ENCODE data around the gene MCF2L. TPM values are rescaled to one million over a fixed set of nuclear protein-coding genes. Genes with fewer than 3 reads are reported as not detected.

MCF2L gene
- polyA plus RNA-seq, 1 donor (not counting 4 experiments of a cell fraction or from before 2014, with no cell fraction given) = 0.14 TPM

DNA sequence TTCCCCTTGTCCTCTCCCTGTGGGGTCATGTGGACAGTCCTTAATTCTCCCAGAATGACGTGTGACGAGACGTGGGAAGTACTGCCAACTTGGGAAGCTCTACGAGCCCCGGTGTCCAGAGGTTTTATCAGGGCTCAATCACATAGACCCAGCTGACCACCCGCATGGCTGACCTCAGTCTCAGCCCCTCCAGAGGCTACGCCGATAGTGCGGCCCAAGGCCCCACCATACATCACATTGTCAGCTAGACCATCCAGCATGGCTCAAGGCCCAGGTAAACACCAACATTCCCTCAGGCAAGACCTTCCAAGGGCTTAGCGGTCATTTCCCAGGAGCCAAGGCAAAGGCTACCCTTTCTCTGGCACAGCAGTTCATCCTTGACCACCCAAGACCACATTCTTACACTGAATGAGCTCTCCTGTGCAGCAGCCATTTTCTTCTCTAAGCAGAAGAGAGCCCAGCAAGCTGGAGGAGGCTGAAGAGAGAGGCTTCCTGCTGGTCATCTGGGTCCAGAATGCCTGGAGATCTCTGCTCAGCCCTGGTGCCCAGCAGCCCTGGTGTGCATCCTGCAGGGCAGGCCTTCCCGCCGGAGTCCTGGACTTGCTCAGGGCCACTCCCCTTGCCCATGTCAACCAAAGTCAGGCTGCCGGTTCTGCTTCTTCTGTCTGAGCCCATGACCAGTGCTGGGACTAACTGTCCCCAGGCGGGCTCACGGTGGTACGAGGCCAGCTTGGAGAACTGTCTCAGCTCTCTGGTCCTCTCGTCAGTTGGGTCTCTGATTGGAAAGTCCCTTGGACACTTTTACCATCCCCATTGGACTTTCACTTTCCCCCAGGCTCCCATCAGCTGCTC, 145.7 kb downstream of the MCF2L start:
- Histone ChIP-seq H3K4me2 (ENCODE audit: control insufficient read depth, extremely low read depth, insufficient read depth, low read depth, low read length) (no peak overlapping the region), H3K4me3 (ENCODE audit: control insufficient read depth in 2 of 3, extremely low read depth in 1 of 3, insufficient read depth in 2 of 3, low read depth in 1 of 3, low read length in 3 of 3) (no peak overlapping the region), H3K9me3 (ENCODE audit: control insufficient read depth, low read depth, low read length) (no peaks in the 10 kb centered on the region), H3K4me1 (ENCODE audit: control insufficient read depth, extremely low read depth, insufficient read depth, low read length) (no peaks in the 10 kb centered on the region), H2AFZ (ENCODE audit: control insufficient read depth, low read length) (no peak overlapping the region), H3K27me3 (ENCODE audit: control insufficient read depth, extremely low read depth, insufficient read depth, low read length) (peaks cover 27% of the 10 kb centered on the region), H4K20me1 (ENCODE audit: control insufficient read depth, extremely low read depth, insufficient read depth, low read length) (no peaks in the 10 kb centered on the region), H3K27ac (ENCODE audit: control insufficient read depth, insufficient read depth, low read length) (no peak overlapping the region), H3K9me1 (ENCODE audit: control insufficient read depth, extremely low read depth, insufficient read depth, low read length) (no peaks in the 10 kb centered on the region), H3K79me2 (ENCODE audit: control insufficient read depth, insufficient read depth, low read length) (no peaks in the 10 kb centered on the region), H3K9ac (ENCODE audit: control insufficient read depth, extremely low read depth, insufficient read depth, low read length) (no peak overlapping the region), H3K36me3 (ENCODE audit: control insufficient read depth in 2 of 2, extremely low read depth in 1 of 2, insufficient read depth in 2 of 2, low read length in 2 of 2) (no peaks in the 10 kb centered on the region)
- DNase-seq (ENCODE audit: low read depth, low spot score) (no peak), FAIRE-seq (no peak)
- dilution Hi-C loops (cut with MboI; ENCODE audit: extremely low pct_ligation_motif_present, low sequenced_read_pairs) = no loop called here
- TF ChIP-seq, protein P1, sequence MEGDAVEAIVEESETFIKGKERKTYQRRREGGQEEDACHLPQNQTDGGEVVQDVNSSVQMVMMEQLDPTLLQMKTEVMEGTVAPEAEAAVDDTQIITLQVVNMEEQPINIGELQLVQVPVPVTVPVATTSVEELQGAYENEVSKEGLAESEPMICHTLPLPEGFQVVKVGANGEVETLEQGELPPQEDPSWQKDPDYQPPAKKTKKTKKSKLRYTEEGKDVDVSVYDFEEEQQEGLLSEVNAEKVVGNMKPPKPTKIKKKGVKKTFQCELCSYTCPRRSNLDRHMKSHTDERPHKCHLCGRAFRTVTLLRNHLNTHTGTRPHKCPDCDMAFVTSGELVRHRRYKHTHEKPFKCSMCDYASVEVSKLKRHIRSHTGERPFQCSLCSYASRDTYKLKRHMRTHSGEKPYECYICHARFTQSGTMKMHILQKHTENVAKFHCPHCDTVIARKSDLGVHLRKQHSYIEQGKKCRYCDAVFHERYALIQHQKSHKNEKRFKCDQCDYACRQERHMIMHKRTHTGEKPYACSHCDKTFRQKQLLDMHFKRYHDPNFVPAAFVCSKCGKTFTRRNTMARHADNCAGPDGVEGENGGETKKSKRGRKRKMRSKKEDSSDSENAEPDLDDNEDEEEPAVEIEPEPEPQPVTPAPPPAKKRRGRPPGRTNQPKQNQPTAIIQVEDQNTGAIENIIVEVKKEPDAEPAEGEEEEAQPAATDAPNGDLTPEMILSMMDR (optimal IDR thresholded peaks at IDR 0.05 in 1 of 3, IDR thresholded peaks at IDR 0.05 in 1 of 3, conservative IDR thresholded peaks at IDR 0.05 in 1 of 3; ENCODE audit: extremely low read depth in 1 of 3, insufficient read depth in 2 of 3, low read length in 3 of 3) = no peak
- TF ChIP-seq EZH2 (IDR thresholded peaks at IDR 0.05; ENCODE audit: low read length) = no peak

DNA sequence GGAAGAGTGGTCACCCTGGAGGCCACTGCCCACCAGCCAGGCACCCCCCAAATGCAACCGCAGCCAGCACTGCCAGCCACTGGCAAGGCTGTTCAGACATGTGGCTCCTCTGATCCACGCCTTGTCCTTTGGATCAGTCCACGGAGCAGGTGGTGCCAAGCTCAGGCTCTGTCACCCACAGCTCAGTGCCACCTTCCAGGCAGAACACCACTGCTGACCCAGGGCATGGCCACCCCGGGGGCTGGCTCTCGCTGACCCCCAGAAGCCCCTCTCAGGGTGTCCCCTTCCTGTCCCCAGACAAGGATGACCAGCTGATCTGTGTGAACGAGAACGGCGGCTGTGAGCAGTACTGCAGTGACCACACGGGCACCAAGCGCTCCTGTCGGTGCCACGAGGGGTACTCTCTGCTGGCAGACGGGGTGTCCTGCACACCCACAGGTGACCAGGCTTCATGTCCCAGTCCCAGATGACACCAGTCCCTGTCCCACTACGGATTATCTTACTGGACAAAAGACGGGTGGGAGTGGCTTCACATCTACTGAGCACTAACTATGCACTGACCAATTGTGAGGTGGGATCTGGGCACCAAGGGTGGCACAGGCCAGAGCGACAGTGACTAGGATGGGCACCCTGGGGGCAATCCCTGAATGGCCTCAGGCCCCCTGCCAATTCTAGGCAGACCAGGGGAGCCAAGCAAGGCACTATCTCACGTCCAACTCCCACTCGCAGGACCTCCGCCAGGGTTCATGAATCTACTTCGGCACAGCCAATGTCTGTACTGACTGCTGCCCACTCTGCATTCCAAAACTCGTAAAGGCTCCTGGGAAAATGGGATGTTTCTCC, 146.6 kb downstream of the MCF2L start:
- Histone ChIP-seq H3K9ac (ENCODE audit: control insufficient read depth, extremely low read depth, insufficient read depth, low read length) (no peak overlapping the region), H3K4me2 (ENCODE audit: control insufficient read depth, extremely low read depth, insufficient read depth, low read depth, low read length) (no peak overlapping the region), H3K27ac (ENCODE audit: control insufficient read depth, insufficient read depth, low read length) (no peak overlapping the region), H3K27me3 (ENCODE audit: control insufficient read depth, extremely low read depth, insufficient read depth, low read length) (peaks cover 18% of the 10 kb centered on the region), H3K4me3 (ENCODE audit: control insufficient read depth in 2 of 3, extremely low read depth in 1 of 3, insufficient read depth in 2 of 3, low read depth in 1 of 3, low read length in 3 of 3) (no peak overlapping the region), H4K20me1 (ENCODE audit: control insufficient read depth, extremely low read depth, insufficient read depth, low read length) (no peaks in the 10 kb centered on the region), H3K4me1 (ENCODE audit: control insufficient read depth, extremely low read depth, insufficient read depth, low read length) (no peaks in the 10 kb centered on the region), H3K9me1 (ENCODE audit: control insufficient read depth, extremely low read depth, insufficient read depth, low read length) (no peaks in the 10 kb centered on the region), H3K36me3 (ENCODE audit: control insufficient read depth in 2 of 2, extremely low read depth in 1 of 2, insufficient read depth in 2 of 2, low read length in 2 of 2) (no peaks in the 10 kb centered on the region), H2AFZ (ENCODE audit: control insufficient read depth, low read length) (no peak overlapping the region), H3K79me2 (ENCODE audit: control insufficient read depth, insufficient read depth, low read length) (no peaks in the 10 kb centered on the region), H3K9me3 (ENCODE audit: control insufficient read depth, low read depth, low read length) (no peaks in the 10 kb centered on the region)
- DNase-seq (ENCODE audit: low read depth, low spot score) (no peak), FAIRE-seq (no peak)
- TF ChIP-seq EZH2 (IDR thresholded peaks at IDR 0.05; ENCODE audit: low read length) = no peak
- TF ChIP-seq, protein P1 (optimal IDR thresholded peaks at IDR 0.05 in 1 of 3, IDR thresholded peaks at IDR 0.05 in 1 of 3, conservative IDR thresholded peaks at IDR 0.05 in 1 of 3; ENCODE audit: extremely low read depth in 1 of 3, insufficient read depth in 2 of 3, low read length in 3 of 3) = no peak
- dilution Hi-C loops (cut with MboI; ENCODE audit: extremely low pct_ligation_motif_present, low sequenced_read_pairs) = no loop called here

Measured in keratinocyte (primary cell).